Peyer's patch (tissue), 4 donors: Measurements from ENCODE around the gene ECE2.

Source experiments
- CTCF ChIP-seq, 6 experiments: fragments of 450-650 bp in 4 of 6; fragments of 200-600 bp in 2 of 6; sonication (generic) in 1 of 6; IDR thresholded peaks; one replicate each; pipeline ENCODE4 v1.5.1; 2017 to 2019; ENCODE audit warnings: antibody characterized with exemption in 6 of 6, mild to moderate bottlenecking in 3 of 6, moderate library complexity in 1 of 6
- POLR2A ChIP-seq, 2 donors: fragments of 450-650 bp; IDR thresholded peaks; one replicate each; pipeline ENCODE4 v1.5.1; 2017; ENCODE audit warnings: antibody characterized with exemption in 2 of 2, mild to moderate bottlenecking in 2 of 2, moderate library complexity in 2 of 2

- TF ChIP-seq CTCF (IDR thresholded peaks at IDR 0.05) (no peak), POLR2A (IDR thresholded peaks at IDR 0.05) (no peak)
These were observed 14.5 kb upstream of the ECE2 start, which contains the start of gene CAMK2N2 for GRCh38 chr3:184261270-184261853.
